Measurements from ENCODE around the gene SPEF1.

Gene SPEF1

GRCh38 chr20:3744806-3745685, 36.2 kb downstream of the SPEF1 start:
- DNase-seq = peak; percentile 72

DNA sequence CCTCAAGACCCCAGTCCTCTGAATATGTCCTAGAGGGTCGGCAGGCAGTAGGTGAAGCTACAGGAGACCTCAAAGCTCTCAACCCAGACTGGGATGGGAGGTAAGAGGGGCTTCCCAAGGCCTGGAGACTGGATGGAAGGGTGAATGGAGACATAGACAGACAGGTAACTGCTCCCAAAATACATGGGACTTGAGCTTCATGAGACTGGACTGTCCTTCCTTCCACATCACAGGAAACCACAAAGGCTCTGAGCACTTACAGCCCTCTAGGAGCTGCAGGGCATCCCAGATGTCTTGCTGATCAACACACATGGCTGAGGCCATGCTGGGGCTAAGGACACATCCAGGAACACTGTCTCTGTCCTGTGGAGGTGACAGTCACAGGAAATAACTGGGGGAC, 37.2 kb downstream of the SPEF1 start:
- DNase-seq = no peak

DNA sequence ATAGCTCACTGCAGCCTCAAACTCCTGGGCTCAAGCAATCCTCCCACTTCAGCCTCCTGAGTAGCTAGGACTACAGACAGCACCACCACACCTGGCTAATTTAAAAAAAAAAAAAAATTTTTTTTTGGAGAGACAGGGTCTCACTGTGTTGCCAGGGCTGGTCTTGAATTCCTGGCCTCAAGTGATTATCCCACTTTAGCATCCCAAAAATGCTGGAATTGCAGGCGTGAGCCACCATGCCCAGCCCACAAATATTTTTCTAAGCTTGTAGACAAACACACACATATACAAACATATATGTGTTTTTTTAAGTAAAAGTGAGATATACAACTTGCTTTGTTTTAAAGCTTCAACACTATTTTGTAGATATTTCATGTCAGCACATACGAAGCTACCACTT, 38.0 kb downstream of the SPEF1 start:
- DNase-seq = no peak

GRCh38 chr20:3741836-3742458, 39.3 kb downstream of the SPEF1 start:
- no peak for DNase-seq

DNA sequence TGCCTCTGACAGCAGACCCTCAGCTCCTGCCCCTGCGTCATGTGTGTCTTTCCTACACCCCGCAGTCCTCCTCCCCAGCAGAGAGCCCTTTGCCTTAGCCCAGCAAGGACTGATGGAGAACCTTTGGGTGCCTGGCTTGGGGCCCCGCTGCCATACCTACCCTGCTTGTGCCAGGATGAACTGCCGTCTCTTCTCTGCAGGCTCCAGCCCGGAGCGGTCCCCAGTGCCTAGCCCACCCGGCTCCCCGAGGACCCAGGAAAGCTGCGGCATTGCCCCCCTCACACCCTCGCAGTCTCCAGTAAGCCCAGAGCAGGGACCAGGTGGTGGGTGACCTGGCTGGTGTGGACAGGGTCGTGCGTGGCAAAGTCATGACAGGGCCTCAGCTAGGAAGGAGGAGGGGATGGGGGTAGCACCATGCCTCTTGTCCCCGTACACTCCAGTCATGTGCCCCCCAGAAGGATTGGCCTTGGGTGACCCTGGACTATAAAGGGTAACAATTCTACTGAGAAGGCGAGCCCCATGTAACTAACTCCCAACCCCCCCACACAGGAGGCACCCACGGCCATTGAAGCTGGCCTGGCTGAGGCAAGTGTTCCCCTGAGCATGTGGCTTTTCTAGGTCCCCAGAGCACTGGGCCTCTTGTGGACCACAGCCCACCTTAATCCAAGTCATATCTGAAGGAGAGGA, 40.5 kb downstream of the SPEF1 start:
- DNase-seq = no peak

GRCh38 chr20:3739926-3740451, 41.3 kb downstream of the SPEF1 start:
- no peak for DNase-seq

- DNase-seq = no peak
Measured at GRCh38 chr20:3739054-3739925, 42.0 kb downstream of the SPEF1 start.

GRCh38 chr20:3738111-3739053, 42.9 kb downstream of the SPEF1 start:
- DNase-seq = no peak

GRCh38 chr20:3735768-3736167, 45.5 kb downstream of the SPEF1 start:
- no peak for DNase-seq

GRCh38 chr20:3734111-3734843, 47.0 kb downstream of the SPEF1 start:
- DNase-seq = no peak

DNA sequence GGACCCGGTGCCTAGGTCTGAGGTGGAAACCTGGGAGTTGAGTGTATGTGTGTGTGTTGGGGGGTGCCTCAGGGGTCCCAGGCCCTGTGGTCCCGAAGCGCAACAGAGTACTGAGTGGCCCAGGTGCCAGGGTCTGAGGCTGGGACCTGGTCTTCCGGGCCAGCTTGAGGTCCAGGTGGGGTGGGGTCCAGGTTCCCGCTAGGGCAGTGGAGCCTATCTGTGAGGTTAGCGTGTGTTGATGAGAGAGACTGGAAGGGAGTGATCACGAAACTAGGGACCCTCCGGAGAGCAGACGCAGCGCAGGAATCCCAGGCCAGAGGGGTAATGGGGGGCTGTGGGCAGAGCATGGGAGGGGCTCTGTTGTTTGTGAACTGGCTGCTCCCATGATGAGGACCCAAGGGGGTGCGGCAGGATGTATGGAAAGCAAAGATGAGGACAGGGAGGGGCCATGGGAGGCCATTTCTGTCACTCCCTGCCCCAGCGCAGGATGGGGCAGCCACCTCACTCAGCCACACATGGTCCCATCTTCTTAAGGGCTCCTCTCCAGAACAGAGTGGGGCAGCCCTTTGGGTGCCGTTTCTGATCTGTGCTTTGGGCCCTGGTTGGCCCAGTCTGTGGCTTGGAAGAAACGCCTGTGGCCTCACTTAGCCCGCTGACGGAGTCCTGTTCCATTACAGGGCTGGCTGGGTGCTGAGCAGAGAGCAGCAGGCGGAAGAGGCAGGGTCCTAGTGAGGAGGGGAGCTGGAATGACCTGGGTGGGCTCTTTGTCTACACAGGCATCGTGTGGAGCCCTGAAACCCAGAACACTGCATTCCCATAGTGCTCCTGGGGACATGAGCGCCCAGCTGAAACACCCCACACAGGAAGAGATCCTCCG, 47.9 kb downstream of the SPEF1 start:
- DNase-seq = no peak

- no peak for DNase-seq
Measured at GRCh38 chr20:3732327-3733118, 48.7 kb downstream of the SPEF1 start, which contains the start of gene HSPA12B. TSS of gene HSPA12B (plus strand) at chr20:3732685. CDS start at chr20:3738675, 5,990 bp downstream.

GRCh38 chr20:3731944-3732326, 49.3 kb downstream of the SPEF1 start:
- no peak for DNase-seq

- no peak for DNase-seq
Measured at GRCh38 chr20:3730803-3731672, 50.2 kb downstream of the SPEF1 start.

GRCh38 chr20:3729811-3730540, 51.3 kb downstream of the SPEF1 start:
- no peak for DNase-seq

GRCh38 chr20:3729378-3729777, 51.9 kb downstream of the SPEF1 start:
- DNase-seq = no peak

- DNase-seq = no peak
Measured at GRCh38 chr20:3728876-3729275, 52.4 kb downstream of the SPEF1 start.
